SK-N-SH treated with all-trans-retinoic acid at 6 μM for 48 hours (cell line): Measurements from ENCODE around the gene SPCS2.

Source experiments
- ATAC-seq: fragments of 200-7000 bp; cut with Tn5 transposase; 3 replicates; pipeline ENCODE4 v1.9.1; 2020; ENCODE audit warnings: mild to moderate bottlenecking, moderate library complexity
- ARNTL ChIP-seq: fragments of 450-650 bp; formaldehyde crosslinking; IDR thresholded peaks from 2 replicates; pipeline ENCODE4 v1.5.0; 2020; ENCODE audit warnings: low read depth, mild to moderate bottlenecking, moderate library complexity, borderline replicate concordance
- BACH2 ChIP-seq: fragments of 250-450 bp; sonication (Bioruptor Pico); IDR thresholded peaks from 2 replicates; pipeline ENCODE4 v1.9.0; 2021; ENCODE audit warnings: mild to moderate bottlenecking, borderline replicate concordance
- CREB5 ChIP-seq: fragments of 250-450 bp; sonication (Bioruptor Pico); IDR thresholded peaks from 2 replicates; pipeline ENCODE4 v1.5.1; 2020; ENCODE audit warnings: low read depth, mild to moderate bottlenecking, moderate library complexity
- CSDC2 ChIP-seq: fragments of 250-450 bp; sonication (Bioruptor Pico); IDR thresholded peaks from 2 replicates; pipeline ENCODE4 v1.5.0; 2020; ENCODE audit warnings: mild to moderate bottlenecking, moderate library complexity
- ESRRG ChIP-seq: fragments of 250-450 bp; sonication (Bioruptor Pico); IDR thresholded peaks from 2 replicates; pipeline ENCODE4 v1.6.1; 2021; ENCODE audit warnings: mild to moderate bottlenecking
- GLIS3 ChIP-seq: fragments of 250-450 bp; sonication (Bioruptor Pico); IDR thresholded peaks from 2 replicates; pipeline ENCODE4 v1.5.0; 2020; ENCODE audit warnings: mild to moderate bottlenecking, moderate library complexity
- ISL1 ChIP-seq: fragments of 250-450 bp; sonication (Bioruptor Pico); IDR thresholded peaks from 2 replicates; pipeline ENCODE4 v2.1.2; 2022; ENCODE audit warnings: mild to moderate bottlenecking, moderate library complexity
- OSR1 ChIP-seq: fragments of 250-450 bp; sonication (Bioruptor Pico); IDR thresholded peaks from 2 replicates; pipeline ENCODE4 v1.8.0; 2022; ENCODE audit warnings: moderate library complexity, mild to moderate bottlenecking, inconsistent platforms
- PATZ1 ChIP-seq: fragments of 250-450 bp; sonication (Bioruptor Pico); IDR thresholded peaks from 2 replicates; pipeline ENCODE4 v1.8.0; 2020; ENCODE audit warnings: mild to moderate bottlenecking, moderate library complexity, borderline replicate concordance
- POU6F1 ChIP-seq: fragments of 250-450 bp; sonication (Bioruptor Pico); IDR thresholded peaks from 2 replicates; pipeline ENCODE4 v1.8.0; 2021; ENCODE audit warnings: low read depth, mild to moderate bottlenecking, moderate library complexity, borderline replicate concordance
- PPARA ChIP-seq: fragments of 250-450 bp; sonication (Bioruptor Pico); IDR thresholded peaks from 2 replicates; pipeline ENCODE4 v1.5.0; 2020; ENCODE audit warnings: mild to moderate bottlenecking, borderline replicate concordance
- RARB ChIP-seq: fragments of 250-450 bp; sonication (Bioruptor Pico); IDR thresholded peaks from 2 replicates; pipeline ENCODE4 v1.8.0; 2021; ENCODE audit warnings: mild to moderate bottlenecking, moderate library complexity
- SNAI2 ChIP-seq: fragments of 250-450 bp; sonication (Bioruptor Pico); IDR thresholded peaks from 2 replicates; pipeline ENCODE4 v1.5.0; 2020; ENCODE audit warnings: mild to moderate bottlenecking, moderate library complexity
- TCF4 ChIP-seq: fragments of 250-450 bp; sonication (Bioruptor Pico); IDR thresholded peaks from 2 replicates; pipeline ENCODE4 v1.8.0; 2021; ENCODE audit warnings: mild to moderate bottlenecking, moderate library complexity, borderline replicate concordance
- ZC3H10 ChIP-seq: fragments of 250-450 bp; sonication (Bioruptor Pico); IDR thresholded peaks from 2 replicates; pipeline ENCODE4 v1.5.1; 2021; ENCODE audit warnings: mild to moderate bottlenecking, moderate library complexity
- ZFP3 ChIP-seq: fragments of 250-450 bp; sonication (Bioruptor Pico); IDR thresholded peaks from 2 replicates; pipeline ENCODE4 v1.5.0; 2020; ENCODE audit warnings: mild to moderate bottlenecking, moderate library complexity
- ZFP30 ChIP-seq: fragments of 450-650 bp; formaldehyde crosslinking; IDR thresholded peaks from 2 replicates; pipeline ENCODE4 v1.5.0; 2022; ENCODE audit warnings: mild to moderate bottlenecking, moderate library complexity
- ZNF565 ChIP-seq: fragments of 450-650 bp; formaldehyde crosslinking; conservative IDR thresholded peaks from 2 replicates; pipeline ENCODE4 v1.5.0; 2020; ENCODE audit warnings: low read depth, mild to moderate bottlenecking, moderate library complexity
- ZNF8 ChIP-seq: fragments of 450-650 bp; formaldehyde crosslinking; IDR thresholded peaks from 2 replicates; pipeline ENCODE4 v1.5.0; 2020; ENCODE audit warnings: mild to moderate bottlenecking, moderate library complexity
- TF ChIP-seq, protein P1 (sequence below): fragments of 250-450 bp; sonication (Bioruptor Pico); IDR thresholded peaks from 2 replicates; pipeline ENCODE4 v1.5.1; 2021; ENCODE audit warnings: mild to moderate bottlenecking, moderate library complexity

Gene SPCS2

DNA sequence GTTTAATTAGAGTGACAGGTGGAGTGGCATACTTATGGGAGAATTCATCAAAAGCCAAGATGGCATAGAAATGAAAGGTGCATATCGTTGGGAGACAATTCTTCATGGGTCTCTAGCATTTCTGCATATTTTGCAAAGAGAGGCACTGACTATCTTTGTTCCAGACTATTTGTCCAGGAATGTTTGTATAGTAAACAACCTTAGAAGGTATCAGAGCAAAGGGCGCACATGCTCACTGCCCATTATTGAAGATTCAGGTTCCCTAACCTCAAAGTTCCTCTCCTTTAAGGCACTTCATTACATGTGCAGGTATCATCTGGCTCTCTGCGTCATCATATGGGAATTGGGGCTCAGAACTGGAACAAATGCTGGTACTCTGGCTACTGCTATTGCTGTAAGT, 35.0 kb downstream of the SPCS2 start:
- no peak for ATAC-seq
- TF ChIP-seq TCF4: no peak
- TF ChIP-seq GLIS3 (CRISPR knock-in tag): no peak
- no peak for TF ChIP-seq CREB5 (CRISPR knock-in tag)
- TF ChIP-seq ZNF565: no peak
- TF ChIP-seq, protein P1, sequence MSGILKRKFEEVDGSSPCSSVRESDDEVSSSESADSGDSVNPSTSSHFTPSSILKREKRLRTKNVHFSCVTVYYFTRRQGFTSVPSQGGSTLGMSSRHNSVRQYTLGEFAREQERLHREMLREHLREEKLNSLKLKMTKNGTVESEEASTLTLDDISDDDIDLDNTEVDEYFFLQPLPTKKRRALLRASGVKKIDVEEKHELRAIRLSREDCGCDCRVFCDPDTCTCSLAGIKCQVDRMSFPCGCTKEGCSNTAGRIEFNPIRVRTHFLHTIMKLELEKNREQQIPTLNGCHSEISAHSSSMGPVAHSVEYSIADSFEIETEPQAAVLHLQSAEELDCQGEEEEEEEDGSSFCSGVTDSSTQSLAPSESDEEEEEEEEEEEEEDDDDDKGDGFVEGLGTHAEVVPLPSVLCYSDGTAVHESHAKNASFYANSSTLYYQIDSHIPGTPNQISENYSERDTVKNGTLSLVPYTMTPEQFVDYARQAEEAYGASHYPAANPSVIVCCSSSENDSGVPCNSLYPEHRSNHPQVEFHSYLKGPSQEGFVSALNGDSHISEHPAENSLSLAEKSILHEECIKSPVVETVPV (CRISPR knock-in tag): no peak
- no peak for TF ChIP-seq OSR1 (CRISPR knock-in tag)
- no peak for TF ChIP-seq PPARA

DNA sequence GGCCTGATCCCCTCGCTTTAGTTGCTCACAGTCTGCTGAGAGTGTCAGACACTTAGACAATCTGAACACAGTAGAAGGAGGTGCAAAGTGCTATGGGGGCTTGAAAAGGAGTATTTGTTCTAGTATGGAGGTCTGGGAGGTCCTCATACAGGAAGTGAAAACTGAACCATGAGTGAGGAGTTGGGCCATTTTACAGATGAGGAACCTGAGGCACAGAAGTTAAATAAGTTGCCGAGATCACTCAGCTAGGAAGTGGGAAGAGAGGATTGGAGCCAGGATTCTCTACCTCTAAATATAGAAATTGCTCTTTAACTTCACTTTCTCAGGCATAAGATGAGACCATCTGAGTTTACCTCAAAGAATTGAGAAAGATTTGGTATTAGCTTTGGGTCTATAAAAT, 35.7 kb downstream of the SPCS2 start:
- TF ChIP-seq POU6F1 (CRISPR knock-in tag) (no peak), CSDC2 (CRISPR knock-in tag) (no peak), OSR1 (CRISPR knock-in tag) (no peak), ZFP3 (no peak), PATZ1 (CRISPR knock-in tag) (no peak), ISL1 (no peak), SNAI2 (CRISPR knock-in tag) (no peak), CREB5 (CRISPR knock-in tag) (no peak), ZFP30 (CRISPR knock-in tag) (no peak), ZNF8 (CRISPR knock-in tag) (no peak), ARNTL (CRISPR knock-in tag) (no peak), RARB (CRISPR knock-in tag) (no peak), ZC3H10 (CRISPR knock-in tag) (no peak), ZNF565 (no peak), PPARA (no peak), ESRRG (CRISPR knock-in tag) (no peak), BACH2 (CRISPR knock-in tag) (no peak)
- TF ChIP-seq, protein P1 (CRISPR knock-in tag): no peak
- no peak for ATAC-seq

- TF ChIP-seq CSDC2 (CRISPR knock-in tag) (no peak), TCF4 (no peak)
- ATAC-seq: peak; percentile 95
These were observed 39.6 kb downstream of the SPCS2 start, which contains the start of gene NEU3 for GRCh38 chr11:74988541-74989259. TSS of gene NEU3 (plus strand) at chr11:74988933. CDS start at chr11:74989061, 128 bp downstream.
